Fibroblast of peridontal ligament (primary cell): Measurements from ENCODE around the gene UBAC2.

Experiments used
- DNase-seq: peaks from one replicate; pipeline ENCODE4 v3.0.0-alpha.2; 2010; ENCODE audit errors: extremely low read depth

Gene UBAC2

DNA sequence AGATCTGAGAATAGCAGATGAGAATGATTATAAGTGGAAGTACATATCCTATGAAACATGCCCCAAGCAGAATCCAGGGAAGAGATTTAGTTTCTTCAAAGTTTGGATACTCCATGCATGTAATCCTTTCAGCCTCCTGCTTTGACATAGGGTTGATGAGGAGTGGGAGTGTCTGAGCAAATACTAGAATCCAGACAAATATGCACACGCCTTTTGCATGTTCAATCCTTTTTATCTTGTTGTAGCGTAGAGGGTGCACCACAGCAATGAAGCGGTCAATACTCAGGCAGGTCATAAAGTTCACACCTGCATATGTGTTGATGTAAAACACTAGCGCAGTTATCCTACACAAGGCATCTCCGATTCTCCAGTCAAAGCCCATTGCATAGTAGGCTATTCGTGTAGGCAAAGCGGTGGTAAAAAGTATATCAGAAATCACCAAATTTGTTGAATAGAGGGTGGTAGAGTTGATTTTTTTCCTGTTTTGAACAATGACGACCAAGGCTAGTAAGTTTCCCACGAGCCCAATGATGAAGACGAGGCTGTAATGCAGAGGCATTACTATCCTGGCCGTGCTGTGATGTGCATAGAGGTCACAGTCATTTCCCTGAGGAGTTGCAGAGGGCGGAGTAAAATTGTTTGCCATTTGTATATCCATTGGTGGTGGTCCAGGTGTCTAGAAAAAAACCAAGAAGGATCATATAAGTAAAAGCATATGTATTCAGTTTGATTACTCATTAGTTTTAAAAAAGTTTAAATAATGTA is 95.0 kb downstream of the UBAC2 start:
- peak; percentile 35 for DNase-seq

DNA sequence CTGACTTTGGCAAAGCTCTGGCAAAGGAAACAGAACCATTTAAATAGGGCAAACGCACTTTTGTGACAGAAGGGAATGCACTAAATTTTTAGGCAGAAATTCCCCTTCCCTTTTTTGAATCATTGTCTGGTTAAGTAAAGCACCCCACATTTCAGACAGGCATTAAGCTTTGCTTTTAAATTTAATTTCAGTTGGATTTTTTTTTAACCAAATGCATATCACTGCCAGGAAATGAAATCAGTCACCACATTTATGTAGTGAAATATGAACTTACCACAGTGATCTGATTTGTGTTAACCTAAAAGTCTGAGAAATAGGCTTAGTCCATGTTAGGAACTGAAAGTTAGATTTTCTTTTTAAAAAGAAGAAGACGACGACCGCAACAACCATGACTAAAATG is 95.7 kb downstream of the UBAC2 start:
- peak; percentile 72 for DNase-seq

DNA sequence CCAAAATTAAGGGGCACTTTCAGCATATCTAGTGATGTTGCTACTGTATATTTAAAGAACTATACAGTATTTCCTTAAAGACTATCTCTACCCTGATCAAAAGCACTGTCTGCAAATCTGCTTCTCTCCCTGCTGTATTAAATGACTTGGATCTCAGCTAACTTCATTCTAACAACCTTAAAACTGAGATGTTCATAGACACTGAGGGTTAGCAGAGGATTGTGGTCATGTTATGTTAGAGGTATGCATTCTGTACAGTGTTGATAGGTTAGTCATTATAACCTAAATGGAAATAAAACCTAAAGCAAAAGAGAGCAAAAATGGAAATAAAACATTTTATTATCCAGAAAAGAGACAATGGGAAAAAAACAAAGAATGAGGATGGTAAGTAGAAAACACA is 96.7 kb downstream of the UBAC2 start:
- DNase-seq: no peak

DNA sequence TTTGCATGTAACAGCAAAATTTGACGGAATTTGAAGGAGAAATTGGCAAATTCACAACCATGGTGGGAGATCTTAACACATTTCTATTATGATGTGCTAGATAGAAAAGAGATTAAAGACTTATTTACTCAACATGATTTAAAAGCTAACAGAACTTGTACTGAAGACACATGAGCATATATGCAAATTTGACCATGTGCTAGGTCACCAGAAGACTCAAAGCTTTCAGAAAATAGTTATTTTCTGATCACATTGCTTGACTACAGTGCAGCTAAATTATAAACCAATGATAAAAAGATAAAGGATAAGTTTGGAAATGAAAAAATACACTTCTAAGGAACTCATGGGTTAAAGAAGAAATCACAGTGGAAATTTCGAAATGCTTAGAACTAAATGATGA is 97.4 kb downstream of the UBAC2 start:
- DNase-seq: no peak

DNA sequence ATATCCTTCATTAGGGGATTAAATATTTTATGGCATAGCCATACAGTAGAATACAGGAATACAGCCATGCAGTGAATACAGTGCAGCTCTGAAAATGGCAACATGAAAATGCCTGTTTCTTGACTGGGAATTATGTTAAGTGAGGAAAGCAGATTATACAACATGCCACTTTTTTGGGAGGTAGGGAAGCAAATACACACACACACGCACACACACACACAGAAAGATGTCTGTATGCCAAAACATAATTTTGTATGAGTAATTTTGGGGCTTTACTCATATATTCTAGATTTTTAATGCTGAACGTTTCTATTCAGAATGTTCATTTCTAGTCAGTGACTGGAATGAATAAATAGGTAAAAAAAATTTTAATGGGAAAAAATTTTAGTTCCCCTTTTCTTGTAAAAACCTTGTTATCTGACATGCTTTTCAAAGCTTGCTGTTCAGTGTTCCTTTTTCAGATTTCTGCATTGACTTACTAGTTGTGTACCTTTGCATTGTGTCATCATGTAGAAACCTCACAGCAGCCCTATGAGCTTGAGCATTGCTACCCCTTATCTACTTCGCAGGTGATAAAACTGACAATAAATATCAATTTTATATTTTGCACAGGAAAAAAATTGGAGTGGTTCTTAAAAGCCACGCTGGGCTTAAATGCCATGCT is 98.7 kb downstream of the UBAC2 start:
- no peak for DNase-seq

DNA sequence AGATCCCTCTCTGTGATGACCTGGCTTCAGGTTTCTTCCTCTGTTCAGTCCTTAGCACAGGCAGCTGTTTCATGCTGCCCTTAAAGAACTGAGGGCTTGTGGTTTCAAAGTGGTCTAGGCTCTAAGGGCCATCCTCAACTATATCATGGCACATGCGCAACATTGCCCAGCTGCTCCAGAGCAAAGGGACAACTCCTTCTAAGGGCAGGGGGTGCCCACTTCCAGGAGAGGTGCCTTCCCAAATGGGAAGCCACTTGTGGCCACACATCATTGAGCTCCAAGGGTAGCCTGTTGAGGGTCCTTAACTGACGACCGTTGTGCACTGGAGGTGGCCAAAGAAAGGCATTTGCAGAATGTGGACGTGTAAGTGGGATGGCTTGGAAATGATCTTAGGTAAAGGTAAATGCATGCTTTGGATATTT is 99.3 kb downstream of the UBAC2 start:
- no peak for DNase-seq

DNA sequence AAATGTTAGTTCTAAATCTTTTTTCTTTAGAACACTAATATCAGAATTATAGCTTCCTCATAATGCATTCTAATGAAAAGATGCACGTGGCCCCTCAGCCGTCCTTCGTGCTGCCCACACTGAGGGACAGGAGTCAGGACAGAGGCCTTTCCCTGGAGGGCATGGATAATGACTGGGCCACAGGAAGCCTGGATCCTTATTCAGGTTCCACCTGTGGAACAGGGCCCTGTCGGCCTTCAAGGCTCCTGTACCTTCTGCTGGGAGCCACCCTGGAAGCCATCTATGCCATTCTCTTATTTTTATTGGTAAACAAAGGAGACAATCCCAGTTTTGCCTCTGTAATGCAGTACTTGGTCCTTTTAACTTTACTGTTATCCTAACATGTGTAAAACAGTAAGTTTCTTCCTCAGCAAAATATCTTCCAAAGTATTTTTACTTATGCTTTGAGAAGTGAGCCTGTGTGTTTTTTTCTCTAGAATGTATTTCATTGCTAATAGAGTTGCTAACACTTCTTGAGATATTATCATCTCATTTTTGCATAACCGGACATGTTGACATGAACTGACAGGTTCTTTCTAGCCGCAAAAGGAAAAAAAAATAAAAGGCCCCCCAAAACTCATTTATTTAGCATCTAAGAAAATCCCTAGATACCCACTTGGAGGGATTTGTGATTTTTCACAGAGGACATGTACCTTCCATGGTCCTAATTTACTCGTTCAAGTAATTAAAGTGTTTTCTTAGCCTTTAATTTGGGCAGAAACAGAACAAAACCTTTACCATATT is 100.6 kb downstream of the UBAC2 start:
- DNase-seq: no peak

DNA sequence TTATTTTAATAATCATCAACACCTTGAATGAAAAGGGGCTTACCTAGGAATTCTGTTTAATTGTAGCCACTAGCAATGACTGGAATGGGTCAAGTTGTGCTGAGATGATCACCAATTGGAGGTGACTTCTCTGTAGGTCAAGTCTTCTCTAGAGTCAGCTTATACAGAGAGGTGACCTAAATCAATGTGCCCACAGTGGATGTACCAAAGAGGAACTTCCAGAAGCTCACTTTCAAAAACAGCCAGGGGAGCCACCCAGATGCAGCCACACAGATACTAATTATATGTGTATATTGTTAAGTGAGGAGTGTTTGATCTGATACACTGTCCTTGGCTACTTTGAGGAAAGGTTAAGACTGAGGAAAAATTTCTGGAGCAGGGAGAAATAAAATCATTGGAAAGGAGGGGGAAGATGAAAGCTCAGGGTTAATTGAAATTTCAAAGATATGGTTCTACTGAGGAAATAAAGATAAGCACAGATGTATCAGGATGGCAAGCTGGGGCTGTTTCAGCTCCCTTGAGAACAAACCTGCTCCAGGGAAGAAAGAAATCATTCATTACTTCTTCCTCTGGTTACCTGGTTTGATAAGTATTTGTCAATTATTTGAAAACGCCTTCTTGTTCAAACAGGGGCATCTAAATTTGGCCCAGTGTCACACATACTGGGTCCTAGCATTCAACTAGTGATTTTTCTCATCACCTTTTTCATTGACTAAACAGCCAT is 101.4 kb downstream of the UBAC2 start:
- DNase-seq: no peak

DNA sequence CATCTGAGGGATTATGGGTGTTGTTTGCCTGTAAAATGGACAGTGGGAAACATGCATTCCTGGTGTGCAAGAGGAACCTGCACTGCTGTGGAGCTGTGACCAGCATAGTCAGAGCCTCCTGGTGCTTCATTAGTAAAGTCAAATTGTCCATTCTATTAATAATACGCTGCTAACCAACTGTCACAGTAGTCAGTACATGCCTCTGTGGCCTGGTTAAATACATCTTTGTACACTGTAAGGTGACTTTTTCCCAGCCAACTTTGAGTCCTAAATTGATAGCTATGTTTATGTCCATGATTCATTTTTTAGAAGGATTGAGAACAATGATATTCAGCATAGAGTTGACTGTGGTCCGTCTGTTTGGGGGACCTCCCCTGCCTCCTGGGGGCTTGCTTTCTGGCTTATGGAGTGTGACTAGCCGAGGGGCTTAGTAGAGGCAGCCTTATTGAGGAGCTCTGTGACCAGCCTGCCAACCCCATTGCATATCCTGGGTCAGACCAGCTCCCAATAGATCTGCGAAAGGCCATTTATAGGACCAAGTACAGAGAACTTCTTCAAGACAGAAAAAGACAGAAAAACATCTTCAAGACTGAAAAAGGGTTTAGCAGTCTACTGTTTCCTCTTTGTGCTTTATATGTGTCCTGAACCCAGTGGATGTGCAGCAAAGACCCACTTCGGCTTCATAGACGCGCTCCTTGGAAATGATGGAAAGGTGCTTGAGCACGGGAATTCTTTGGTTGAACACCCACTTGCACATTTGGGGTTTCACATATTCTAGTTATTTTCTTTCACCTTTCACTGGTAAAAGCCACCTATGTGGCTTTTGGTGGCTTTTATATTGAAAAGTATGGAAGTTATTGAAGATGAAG is 102.2 kb downstream of the UBAC2 start:
- no peak for DNase-seq

DNA sequence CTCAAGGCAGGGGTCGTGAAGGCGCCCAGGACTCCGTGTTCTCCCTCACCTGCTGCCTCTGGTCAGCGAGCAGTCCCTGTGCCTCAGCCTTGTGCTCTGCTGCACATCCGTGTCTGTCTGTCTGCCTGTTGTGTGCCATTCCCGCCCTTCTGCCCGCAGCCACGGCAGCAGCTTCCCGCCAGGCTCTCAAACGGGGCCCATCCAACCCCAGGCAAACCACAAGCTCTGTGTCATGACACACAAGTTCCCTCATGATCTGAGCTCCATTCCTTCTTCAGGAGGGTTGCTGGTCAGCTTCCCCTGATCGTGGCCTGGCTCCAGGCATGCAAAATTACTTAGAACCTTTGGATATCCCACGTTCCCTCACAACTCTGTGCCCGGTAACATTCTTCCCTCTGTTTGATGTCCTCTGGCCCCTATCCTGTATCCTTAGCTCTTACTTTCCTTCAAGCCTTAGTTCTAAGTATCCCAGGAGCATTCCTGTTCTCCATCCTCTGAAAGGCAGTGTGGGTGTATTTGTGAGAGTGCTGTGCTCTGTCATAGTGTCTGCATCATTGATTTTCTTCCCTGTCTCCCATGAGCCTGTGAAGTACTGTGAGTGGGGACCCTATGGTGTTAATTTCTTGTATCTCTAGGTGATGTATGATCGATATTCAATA is 103.3 kb downstream of the UBAC2 start:
- DNase-seq: no peak

DNA sequence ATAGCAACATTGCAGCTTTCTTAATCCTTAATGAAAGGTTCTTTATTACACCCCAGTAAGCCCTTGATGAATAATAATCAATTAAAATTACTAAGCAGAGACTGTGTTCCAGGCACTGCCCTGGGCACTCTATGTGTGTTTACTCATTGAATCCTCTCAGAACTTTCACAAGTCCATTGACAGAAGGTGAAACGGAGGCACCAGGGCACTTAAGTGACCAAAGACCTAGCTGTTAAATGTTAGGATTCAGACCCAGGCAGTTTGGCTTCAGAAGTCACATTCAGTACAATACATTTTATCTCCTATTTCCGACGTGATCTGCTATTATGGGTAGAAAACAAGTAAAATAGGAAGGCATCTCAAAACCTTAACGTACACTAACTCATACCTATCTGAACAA is 103.9 kb downstream of the UBAC2 start:
- no peak for DNase-seq

DNA sequence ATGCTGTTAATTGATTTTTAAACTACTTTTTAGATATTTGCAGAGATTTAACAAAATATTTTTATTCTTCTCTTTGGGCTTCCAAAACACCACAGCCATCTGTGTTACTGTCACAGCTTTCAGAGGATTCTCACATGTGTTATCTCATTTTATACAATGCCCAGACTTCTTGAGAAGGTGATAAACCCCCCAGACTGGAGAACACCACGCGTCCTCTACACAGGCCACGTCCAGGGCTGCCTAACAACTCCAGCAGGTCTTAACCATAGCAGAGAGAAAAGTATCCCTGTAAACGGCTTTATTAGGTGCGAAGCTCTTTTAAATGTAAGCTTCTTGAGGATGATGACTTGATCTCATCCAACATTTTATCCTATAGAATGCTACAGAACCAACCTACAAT is 104.5 kb downstream of the UBAC2 start:
- DNase-seq: no peak

DNA sequence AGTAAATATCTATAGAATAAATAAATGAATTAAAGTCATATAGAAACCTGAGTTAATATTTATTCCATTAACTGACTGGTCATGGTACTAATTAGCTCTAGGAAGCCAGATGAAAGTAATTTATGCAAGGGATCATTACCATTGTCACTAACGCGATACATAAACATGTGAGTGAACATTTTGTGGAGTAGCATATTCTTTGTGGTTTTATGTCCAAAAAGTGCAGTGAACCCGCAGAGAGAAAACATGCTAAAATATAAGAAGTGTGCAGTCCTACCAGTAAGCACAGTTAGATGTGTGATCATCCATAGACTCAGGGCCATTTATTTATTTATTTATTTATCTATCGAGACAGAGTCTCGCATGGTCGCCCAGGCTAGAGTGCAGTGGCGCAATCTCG is 104.9 kb downstream of the UBAC2 start:
- no peak for DNase-seq

DNA sequence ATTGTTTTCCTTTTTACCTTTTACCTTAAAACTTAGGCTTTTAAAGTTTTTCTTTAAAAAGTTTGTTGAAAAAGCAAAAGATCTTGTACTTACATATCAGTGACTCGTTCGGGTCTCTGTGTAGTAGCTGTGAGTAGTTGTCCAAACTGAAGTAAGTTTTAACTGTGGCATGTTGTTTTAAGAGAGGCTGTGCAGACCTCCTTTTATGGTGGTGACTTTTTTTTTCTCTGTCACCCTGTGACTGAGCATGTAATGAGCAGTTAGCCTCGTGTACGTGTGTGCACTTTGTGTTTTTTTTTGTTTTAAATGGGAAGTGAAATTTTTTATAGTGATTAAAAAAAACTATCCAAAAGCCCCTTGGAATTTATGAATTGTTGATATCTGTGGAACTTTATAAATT is 106.6 kb downstream of the UBAC2 start, which contains the start of gene GPR183:
TSS of gene GPR183 (minus strand) at position 153 of the 400 bp plus-strand sequence. CDS start 11,254 bp downstream, outside the sequence.
- no peak for DNase-seq

DNA sequence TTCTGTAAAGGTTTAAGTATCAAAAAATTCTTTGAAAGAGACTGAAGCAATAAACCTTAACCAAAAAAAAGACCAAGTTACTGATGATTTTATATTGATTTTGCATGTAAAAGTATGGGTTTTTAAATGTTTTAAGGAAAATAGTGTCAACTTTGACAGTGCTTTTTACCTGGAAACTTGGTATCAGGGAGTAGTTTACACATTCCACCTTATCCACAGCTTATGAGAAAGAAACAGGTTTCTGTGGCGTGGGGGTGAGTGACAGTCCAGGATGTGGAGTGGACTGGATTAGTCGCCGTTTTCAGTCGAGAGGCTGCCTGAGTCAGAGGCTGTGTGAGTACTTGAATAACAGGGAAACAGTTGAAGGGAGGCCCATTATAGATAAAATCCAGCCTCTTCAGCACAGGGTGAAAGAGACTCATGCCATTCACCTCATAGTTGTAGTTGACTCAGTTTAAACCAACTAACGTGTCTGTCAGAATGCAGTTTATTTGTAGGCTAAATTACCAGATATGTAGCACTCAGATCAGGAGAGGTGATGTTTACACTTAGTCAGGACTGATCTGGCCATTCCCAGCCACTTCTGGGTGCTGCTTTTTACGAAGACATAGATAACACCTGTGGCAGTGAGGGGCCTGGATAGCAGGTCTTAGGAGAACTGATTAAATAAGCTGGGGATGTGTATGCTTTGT is 107.1 kb downstream of the UBAC2 start:
- DNase-seq: peak; percentile 54

DNA sequence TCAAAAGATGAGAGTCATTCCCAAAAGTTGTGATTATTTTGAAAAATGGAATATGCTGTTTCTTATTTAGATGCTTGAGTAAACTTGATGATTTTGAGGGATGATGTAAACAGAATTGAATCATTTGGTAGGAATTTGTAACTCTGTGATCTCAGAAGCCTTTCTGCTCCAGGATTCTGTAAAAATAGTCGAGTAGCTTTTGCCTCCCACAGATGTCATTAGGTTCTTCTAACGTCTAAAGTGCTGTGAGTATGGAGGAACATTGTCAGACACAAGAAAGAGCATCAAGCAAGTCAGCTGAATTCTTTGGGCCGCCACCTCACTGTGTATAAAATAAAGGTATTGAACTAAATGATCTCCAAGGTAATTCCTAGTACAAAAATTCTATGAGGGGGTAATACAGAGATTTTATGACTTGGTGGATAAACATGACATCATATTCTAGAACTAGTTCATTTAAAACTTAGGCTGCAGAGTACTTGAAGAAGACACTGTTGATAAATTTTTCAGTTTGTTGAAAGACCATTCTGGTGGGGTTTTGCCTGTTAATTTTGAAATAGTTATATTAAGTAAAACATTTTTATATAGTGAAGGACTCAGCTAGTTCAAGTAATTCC is 107.9 kb downstream of the UBAC2 start:
- peak; percentile 80 for DNase-seq

DNA sequence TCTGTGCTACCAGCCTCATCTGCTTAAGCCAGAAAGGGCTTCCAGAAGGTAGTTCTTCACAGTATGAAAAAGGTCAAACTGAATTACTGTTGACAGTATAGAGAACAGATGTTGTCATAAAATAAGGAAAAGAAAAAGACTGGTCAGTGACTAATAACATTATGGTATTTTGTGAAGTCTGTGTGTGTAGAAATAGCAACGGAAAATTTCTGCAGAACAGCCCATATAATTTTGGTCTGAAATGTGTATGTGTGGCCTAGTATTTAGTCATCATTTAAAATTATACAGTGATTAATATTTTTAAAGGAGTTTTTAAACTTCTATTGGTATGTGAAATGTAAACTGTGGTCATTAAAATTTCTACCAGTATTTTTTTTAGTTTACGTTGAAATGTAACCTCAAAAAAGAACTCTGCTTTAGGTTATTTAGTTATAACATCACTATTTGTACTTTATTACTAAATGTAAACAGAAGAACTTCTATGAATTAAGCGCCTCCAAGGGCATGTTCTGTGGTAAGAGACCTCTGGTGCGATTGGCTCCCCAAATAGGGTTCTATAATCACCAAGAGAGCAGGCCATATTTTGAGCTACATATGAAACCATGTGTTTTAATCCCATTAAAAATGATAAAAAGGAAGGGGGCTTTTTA is 109.9 kb downstream of the UBAC2 start:
- peak; percentile 86 for DNase-seq

DNA sequence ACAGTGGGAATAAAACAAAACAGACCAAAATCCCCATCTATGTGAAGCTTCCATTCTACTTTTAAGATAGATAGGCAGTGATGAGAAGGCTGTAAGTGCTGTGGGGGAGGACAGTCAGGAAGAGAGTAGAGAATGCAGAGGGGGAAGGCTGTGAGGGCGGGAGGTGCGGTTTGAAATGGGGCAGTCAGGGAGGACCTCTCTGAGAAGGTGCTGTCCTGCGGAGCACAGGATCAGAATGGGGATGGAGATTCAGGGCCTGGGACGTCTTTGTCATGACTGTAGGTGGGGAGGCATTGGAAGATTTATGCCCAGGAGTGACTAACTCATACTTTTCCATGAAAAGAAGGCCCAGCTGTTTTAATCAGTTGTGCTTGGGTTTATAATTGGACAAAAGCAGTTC is 110.5 kb downstream of the UBAC2 start:
- DNase-seq: no peak
